SIG-M5 treated with dmso at 0.1 percent for 504 hours (cell line): ENCODE measurements around the gene UBAP1.
"Not testable (repeated sequence)": the region's sequence is repeated elsewhere in the genome, so short reads cannot be mapped to it uniquely, and the experiment has no call there.

Source experiments
- DNase-seq: peaks from one replicate; lab custom pipeline; 2025; ENCODE audit not compliant: unreplicated experiment; lab: John Stamatoyannopoulos, UW

Gene UBAP1

GRCh38 chr9:34256987-34257585 lies 78.2 kb downstream of the UBAP1 start:
- DNase-seq = no peak

- no peak for DNase-seq
Measured at GRCh38 chr9:34259315-34259714, 80.5 kb downstream of the UBAP1 start.

- DNase-seq = peak; percentile 16
Measured at GRCh38 chr9:34262971-34263370, 84.1 kb downstream of the UBAP1 start.

GRCh38 chr9:34267660-34268059 lies 88.8 kb downstream of the UBAP1 start:
- DNase-seq = no peak

GRCh38 chr9:34271265-34272006 lies 92.6 kb downstream of the UBAP1 start:
- no peak for DNase-seq

GRCh38 chr9:34272101-34272541 lies 93.3 kb downstream of the UBAP1 start:
- DNase-seq = no peak

- DNase-seq = not testable (repeated sequence)
Measured at GRCh38 chr9:34273588-34273987, 94.7 kb downstream of the UBAP1 start.

GRCh38 chr9:34275811-34276210 lies 97.0 kb downstream of the UBAP1 start:
- no peak for DNase-seq

GRCh38 chr9:34276772-34277171 lies 97.9 kb downstream of the UBAP1 start:
- no peak for DNase-seq

- DNase-seq = no peak
Measured at GRCh38 chr9:34279411-34279810, 100.6 kb downstream of the UBAP1 start.

GRCh38 chr9:34282096-34282495 lies 103.3 kb downstream of the UBAP1 start:
- DNase-seq = no peak

GRCh38 chr9:34289159-34289558 lies 110.3 kb downstream of the UBAP1 start:
- no peak for DNase-seq

GRCh38 chr9:34291023-34291422 lies 112.2 kb downstream of the UBAP1 start:
- DNase-seq = no peak

GRCh38 chr9:34291423-34291822 lies 112.6 kb downstream of the UBAP1 start:
- no peak for DNase-seq

- DNase-seq = no peak
Measured at GRCh38 chr9:34292552-34292951, 113.7 kb downstream of the UBAP1 start.

GRCh38 chr9:34301064-34301463 lies 122.2 kb downstream of the UBAP1 start:
- DNase-seq = not testable (repeated sequence)
